Breast epithelium (tissue), 4 donors: ENCODE measurements around the gene RPLP1. TPM values are rescaled to one million over a fixed set of nuclear protein-coding genes. Genes with fewer than 3 reads are reported as not detected.
A peak's percentile ranks its signal among the peaks of the same experiment; 100 is the strongest.

Experiments
- DNase-seq, 2 donors: peaks; one replicate each; pipeline ENCODE4 v3.0.0-alpha.2; 2019; ENCODE audit warnings: low spot score in 2 of 2
- H3K27ac ChIP-seq, 2 donors: fragments of 200-600 bp; sonication (generic) in 1 of 2; one replicate each; pipeline ENCODE4 v1.5.1; 2016 to 2019; ENCODE audit warnings: mild to moderate bottlenecking in 1 of 2
- H3K27me3 ChIP-seq, 2 donors: fragments of 200-600 bp; sonication (generic) in 1 of 2; one replicate each; pipeline versions ENCODE4 v1.5.1 to v1.6.0; 2017 to 2019; ENCODE audit warnings: control low read depth in 1 of 2, mild to moderate bottlenecking in 1 of 2
- H3K36me3 ChIP-seq: fragments of 200-600 bp; one replicate; pipeline ENCODE4 v1.5.1; 2019
- H3K4me1 ChIP-seq, 2 donors: fragments of 200-600 bp; sonication (generic); one replicate each; pipeline ENCODE4 v1.5.1; 2016 to 2019; ENCODE audit warnings: control low read depth in 1 of 2
- H3K4me3 ChIP-seq, 3 donors: fragments of 200-600 bp; sonication (generic); 1 replicate in 2 of 3; 2 replicates in 1 of 3; pipeline ENCODE4 v1.5.1; 2016 to 2019; ENCODE audit warnings: mild to moderate bottlenecking in 3 of 3, moderate library complexity in 2 of 3
- H3K9me3 ChIP-seq, 2 donors: fragments of 200-600 bp; sonication (generic) in 1 of 2; one replicate each; pipeline ENCODE4 v1.5.1; 2016 to 2019; ENCODE audit warnings: control low read depth in 1 of 2
- POLR2A ChIP-seq: fragments of 450-650 bp; IDR thresholded peaks from one replicate; pipeline ENCODE4 v1.6.1; 2016; ENCODE audit warnings: antibody characterized with exemption, mild to moderate bottlenecking, moderate library complexity
- POLR2AphosphoS5 ChIP-seq, 3 donors: sonication (generic); formaldehyde crosslinking; IDR thresholded peaks; one replicate each; pipeline ENCODE4 v1.6.1; 2017; ENCODE audit warnings: antibody characterized with exemption in 3 of 3
- intact Hi-C: fragments of 100-400 bp; cut with DNase I; formaldehyde crosslinking; loops from one replicate; pipeline ENCODE4 v1.15.1; 2023; ENCODE audit warnings: low total_unique reads
- total RNA-seq, 3 donors: library from RNA; depleted of rRNA; stranded (reverse); fragments of >200 nt; gene quantifications; one replicate each; pipeline ENCODE4 v1.1.0, GENCODE V29; 2016
- TF ChIP-seq, protein P1 (sequence below), 3 donors: fragments of 450-650 bp; IDR thresholded peaks; one replicate each; pipeline ENCODE4 v1.5.1; 2016 to 2017; ENCODE audit warnings: antibody characterized with exemption in 3 of 3, mild to moderate bottlenecking in 3 of 3, moderate library complexity in 3 of 3

Gene RPLP1
- total RNA-seq, 3 donors from 2014 or later, result 624 to 881 (median 805) TPM

DNA sequence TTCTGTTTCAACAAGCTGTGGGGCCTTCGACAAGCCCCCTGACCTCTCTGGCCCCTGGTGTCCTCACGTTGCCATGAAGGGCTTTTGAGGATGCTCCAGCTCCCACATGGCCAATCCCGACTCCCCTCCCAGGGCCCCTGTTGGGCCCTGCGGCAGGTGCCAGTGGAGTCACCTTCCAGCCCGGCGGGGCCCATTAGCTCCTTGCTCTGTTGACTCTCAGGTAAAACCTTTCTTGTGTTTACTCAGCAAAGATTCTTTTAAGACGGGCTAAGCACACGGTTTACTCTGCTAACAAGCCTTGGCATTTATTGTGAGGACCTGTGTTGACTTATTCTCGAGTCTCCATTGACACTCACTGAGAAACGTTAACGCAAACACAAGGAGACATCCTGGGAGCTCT is 15.0 kb downstream of the RPLP1 start:
- DNase-seq, result peak in 1 of 2 donors; percentile 77
- no peaks in the 10 kb centered on the region for H3K4me1 ChIP-seq
- H3K27ac ChIP-seq, result peak overlapping the region; percentile 75 to 82
- H3K4me3 ChIP-seq, result no peak overlapping the region
- H3K27me3 ChIP-seq, result no peaks in the 10 kb centered on the region
- TF ChIP-seq, protein P1, sequence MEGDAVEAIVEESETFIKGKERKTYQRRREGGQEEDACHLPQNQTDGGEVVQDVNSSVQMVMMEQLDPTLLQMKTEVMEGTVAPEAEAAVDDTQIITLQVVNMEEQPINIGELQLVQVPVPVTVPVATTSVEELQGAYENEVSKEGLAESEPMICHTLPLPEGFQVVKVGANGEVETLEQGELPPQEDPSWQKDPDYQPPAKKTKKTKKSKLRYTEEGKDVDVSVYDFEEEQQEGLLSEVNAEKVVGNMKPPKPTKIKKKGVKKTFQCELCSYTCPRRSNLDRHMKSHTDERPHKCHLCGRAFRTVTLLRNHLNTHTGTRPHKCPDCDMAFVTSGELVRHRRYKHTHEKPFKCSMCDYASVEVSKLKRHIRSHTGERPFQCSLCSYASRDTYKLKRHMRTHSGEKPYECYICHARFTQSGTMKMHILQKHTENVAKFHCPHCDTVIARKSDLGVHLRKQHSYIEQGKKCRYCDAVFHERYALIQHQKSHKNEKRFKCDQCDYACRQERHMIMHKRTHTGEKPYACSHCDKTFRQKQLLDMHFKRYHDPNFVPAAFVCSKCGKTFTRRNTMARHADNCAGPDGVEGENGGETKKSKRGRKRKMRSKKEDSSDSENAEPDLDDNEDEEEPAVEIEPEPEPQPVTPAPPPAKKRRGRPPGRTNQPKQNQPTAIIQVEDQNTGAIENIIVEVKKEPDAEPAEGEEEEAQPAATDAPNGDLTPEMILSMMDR (IDR thresholded peaks at IDR 0.05), result no peak
- TF ChIP-seq POLR2AphosphoS5 (IDR thresholded peaks at IDR 0.05) (no peak), POLR2A (no peak)
- H3K36me3 ChIP-seq, result no peaks in the 10 kb centered on the region
- no peaks in the 10 kb centered on the region for H3K9me3 ChIP-seq
- intact Hi-C loops, result no loop called here

DNA sequence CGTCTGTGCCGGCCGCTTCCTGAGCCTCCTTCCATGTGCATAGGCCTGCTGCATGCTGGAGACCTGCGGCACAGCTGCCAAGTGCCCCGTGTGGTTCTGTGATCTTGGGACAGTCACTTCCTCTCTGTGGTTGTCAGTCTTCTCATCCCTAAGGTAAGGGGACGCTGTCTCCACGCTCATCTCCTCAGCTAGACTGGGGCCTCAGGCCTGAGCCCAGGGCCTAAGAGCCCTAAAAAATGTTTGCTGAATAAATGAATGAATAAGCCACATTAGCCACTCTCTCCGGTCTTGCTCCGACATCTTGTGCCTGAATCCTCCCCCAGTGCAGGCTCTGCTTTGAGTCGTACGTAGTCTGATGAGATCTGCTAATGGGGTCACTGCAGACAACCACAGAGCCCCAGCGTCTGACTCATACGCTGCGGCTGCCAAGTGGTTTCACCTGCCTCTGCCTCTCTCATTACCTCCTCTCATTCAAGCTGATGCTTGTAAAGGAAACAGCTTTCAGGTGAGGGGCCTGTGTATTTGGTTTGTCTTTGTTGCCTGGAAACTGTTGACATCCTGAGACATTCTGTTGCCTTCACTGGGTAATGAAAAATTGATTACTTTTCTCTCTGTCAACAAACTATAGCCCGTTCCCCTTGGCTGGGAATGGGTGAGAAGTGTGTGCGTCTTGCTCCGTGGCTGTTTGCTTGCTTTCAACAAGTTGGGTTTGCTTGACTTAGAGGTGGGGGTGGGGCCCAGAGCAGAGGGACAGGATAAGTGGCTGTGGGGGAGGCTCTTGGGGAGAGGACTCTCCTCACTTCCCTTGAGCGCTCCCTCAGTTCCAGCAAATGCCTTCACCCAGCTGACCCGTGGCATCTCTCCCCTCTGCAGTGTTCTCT is 15.9 kb downstream of the RPLP1 start:
- Histone ChIP-seq H3K27ac (peak overlapping the region; percentile 78 to 82), H3K9me3 (no peaks in the 10 kb centered on the region), H3K36me3 (no peaks in the 10 kb centered on the region), H3K4me1 (no peaks in the 10 kb centered on the region), H3K4me3 (peak overlapping the region in 1 of 3 donors; percentile 1), H3K27me3 (no peaks in the 10 kb centered on the region)
- peak; percentile 67 to 70 for DNase-seq
- TF ChIP-seq POLR2AphosphoS5 (IDR thresholded peaks at IDR 0.05), result peak in 1 of 3 donors; percentile 25
- TF ChIP-seq, protein P1 (IDR thresholded peaks at IDR 0.05), result no peak
- intact Hi-C loops, result no loop called here

DNA sequence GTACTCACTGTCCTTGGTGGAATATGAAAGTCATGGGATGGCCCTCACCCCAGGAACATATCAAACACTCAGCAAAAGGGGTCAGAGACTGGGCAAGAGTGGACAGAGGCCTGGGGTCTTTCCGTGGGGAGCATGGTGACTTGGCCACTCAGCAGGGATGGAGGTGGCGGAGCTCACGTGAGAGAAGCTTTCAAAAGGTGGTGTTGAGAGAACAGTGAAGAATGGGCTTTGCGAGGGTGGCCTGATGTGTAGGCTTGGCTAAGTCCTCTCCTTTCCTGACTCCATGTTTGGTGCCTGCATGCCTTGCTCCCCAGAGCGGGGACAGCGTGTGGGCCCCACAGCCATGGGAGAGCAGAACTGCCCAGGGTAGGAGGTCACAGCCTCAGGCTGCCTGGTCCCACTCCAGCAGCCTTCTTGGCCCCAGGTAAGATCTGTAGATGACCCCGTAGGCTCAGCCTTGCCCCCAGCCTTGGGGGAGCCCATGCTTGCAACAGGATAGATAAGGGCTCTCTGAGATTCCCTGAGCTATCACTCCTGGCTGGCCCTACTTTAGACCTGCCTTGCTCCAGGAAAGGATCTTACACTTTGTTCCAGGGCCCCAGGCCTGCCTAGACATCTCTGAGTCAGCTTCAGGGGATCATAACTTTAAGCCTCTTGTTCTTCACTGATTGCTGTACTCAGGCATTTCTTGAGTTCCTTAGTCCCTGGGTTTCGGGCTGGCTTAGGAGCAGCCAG is 17.0 kb downstream of the RPLP1 start:
- H3K27ac ChIP-seq, result peak overlapping the region in 1 of 2 donors; percentile 78
- intact Hi-C loops, result no loop called here
- no peaks in the 10 kb centered on the region for H3K4me1 ChIP-seq
- no peaks in the 10 kb centered on the region for H3K9me3 ChIP-seq
- H3K4me3 ChIP-seq, result no peak overlapping the region
- H3K36me3 ChIP-seq, result no peaks in the 10 kb centered on the region
- no peak for TF ChIP-seq POLR2A
- H3K27me3 ChIP-seq, result no peaks in the 10 kb centered on the region
- no peak for DNase-seq

DNA sequence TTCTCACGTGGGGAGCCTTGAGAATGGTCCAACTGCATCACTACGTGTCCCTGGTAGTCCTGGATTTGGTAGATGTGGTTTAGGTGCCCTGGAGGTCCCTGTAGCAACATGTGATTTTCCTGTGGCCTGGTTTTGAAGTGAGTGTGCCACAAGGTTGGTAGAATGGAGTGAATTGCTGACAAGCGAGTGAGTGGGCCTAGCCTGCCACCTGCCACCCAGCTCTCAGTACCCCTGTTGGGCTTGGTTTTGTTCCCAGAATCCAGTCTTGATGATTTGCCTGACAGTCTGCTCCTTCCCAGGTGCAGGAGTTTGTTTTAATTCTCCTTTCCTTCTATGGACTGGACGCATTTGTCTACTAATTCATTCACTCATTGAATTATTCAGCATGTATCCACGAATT is 19.4 kb downstream of the RPLP1 start:
- TF ChIP-seq, protein P1 (IDR thresholded peaks at IDR 0.05), result no peak
- no peak for TF ChIP-seq POLR2A
- H3K4me3 ChIP-seq, result no peak overlapping the region
- intact Hi-C loops, result no loop called here
- no peak for DNase-seq
- H3K36me3 ChIP-seq, result no peaks in the 10 kb centered on the region
- no peaks in the 10 kb centered on the region for H3K9me3 ChIP-seq
- no peak overlapping the region for H3K27ac ChIP-seq
- H3K27me3 ChIP-seq, result no peaks in the 10 kb centered on the region
- no peaks in the 10 kb centered on the region for H3K4me1 ChIP-seq

DNA sequence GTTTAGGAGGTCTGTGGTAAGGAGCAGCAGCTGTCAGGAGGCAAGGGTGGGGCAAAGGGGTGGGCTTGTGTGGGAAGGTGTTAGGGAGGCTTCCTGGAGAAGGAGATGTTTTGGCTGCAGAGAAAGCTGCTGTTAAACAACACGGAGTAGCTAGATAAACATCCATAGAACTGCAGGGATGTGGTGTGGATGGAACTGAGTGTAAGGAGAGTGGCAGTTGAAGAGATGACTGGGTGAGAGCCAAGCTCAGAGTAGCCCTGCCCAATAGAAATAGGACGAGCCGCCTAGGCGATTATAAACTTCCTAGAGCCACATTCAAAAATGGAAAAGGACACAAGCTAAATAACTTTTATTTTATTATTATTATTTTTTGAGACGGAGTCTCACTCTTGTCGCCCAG is 19.9 kb downstream of the RPLP1 start:
- DNase-seq, result peak in 1 of 2 donors; percentile 7
- Histone ChIP-seq H3K27ac (no peak overlapping the region), H3K4me1 (no peaks in the 10 kb centered on the region), H3K4me3 (no peak overlapping the region), H3K36me3 (no peaks in the 10 kb centered on the region), H3K9me3 (no peaks in the 10 kb centered on the region), H3K27me3 (no peaks in the 10 kb centered on the region)
- TF ChIP-seq, protein P1 (IDR thresholded peaks at IDR 0.05), result no peak
- TF ChIP-seq POLR2AphosphoS5 (IDR thresholded peaks at IDR 0.05), result no peak
- TF ChIP-seq POLR2A, result no peak
- intact Hi-C loops, result no loop called here
